Esophagus squamous epithelium (tissue), 4 donors: ENCODE results near the gene STT3A.

Experiments used
- POLR2A ChIP-seq, 4 donors: fragments of 450-650 bp; IDR thresholded peaks; one replicate each; pipeline ENCODE4 v1.6.1; 2017; ENCODE audit warnings: antibody characterized with exemption in 4 of 4, mild to moderate bottlenecking in 4 of 4, moderate library complexity in 3 of 4
- TF ChIP-seq, protein P1 (sequence below), 6 experiments: fragments of 450-650 bp in 4 of 6; fragments of 200-600 bp in 2 of 6; sonication (generic) in 2 of 6; IDR thresholded peaks; one replicate each; pipeline ENCODE4 v1.5.1; 2016 to 2019; ENCODE audit warnings: antibody characterized with exemption in 6 of 6, mild to moderate bottlenecking in 4 of 6, moderate library complexity in 4 of 6

GRCh38 chr11:125667151-125667550 is 74.5 kb downstream of the STT3A start:
- TF ChIP-seq, protein P1, sequence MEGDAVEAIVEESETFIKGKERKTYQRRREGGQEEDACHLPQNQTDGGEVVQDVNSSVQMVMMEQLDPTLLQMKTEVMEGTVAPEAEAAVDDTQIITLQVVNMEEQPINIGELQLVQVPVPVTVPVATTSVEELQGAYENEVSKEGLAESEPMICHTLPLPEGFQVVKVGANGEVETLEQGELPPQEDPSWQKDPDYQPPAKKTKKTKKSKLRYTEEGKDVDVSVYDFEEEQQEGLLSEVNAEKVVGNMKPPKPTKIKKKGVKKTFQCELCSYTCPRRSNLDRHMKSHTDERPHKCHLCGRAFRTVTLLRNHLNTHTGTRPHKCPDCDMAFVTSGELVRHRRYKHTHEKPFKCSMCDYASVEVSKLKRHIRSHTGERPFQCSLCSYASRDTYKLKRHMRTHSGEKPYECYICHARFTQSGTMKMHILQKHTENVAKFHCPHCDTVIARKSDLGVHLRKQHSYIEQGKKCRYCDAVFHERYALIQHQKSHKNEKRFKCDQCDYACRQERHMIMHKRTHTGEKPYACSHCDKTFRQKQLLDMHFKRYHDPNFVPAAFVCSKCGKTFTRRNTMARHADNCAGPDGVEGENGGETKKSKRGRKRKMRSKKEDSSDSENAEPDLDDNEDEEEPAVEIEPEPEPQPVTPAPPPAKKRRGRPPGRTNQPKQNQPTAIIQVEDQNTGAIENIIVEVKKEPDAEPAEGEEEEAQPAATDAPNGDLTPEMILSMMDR (IDR thresholded peaks at IDR 0.05): no peak
- no peak for TF ChIP-seq POLR2A (IDR thresholded peaks at IDR 0.05)
